HepG2 (cell line): Measurements from ENCODE around the gene BRAF. TPM values are rescaled to one million over a fixed set of nuclear protein-coding genes. Genes with fewer than 3 reads are reported as not detected.

ENCODE experiments used
- ADNP ChIP-seq: sonication (generic); formaldehyde crosslinking; IDR thresholded peaks from 2 replicates; pipeline ENCODE4 v1.4.0; 2020; ENCODE audit warnings: missing genetic modification reagents
- AHR ChIP-seq: IDR thresholded peaks from 2 replicates; pipeline ENCODE4 v1.6.1; 2018; ENCODE audit warnings: missing genetic modification reagents, missing compliant biosample characterization
- ATF7 ChIP-seq, 2 experiments: fragments of 450-650 bp in 1 of 2; sonication (generic) in 1 of 2; formaldehyde crosslinking in 1 of 2; IDR thresholded peaks; 2 replicates each; pipeline versions ENCODE4 v1.4.0 to v1.6.1; 2016 to 2020; ENCODE audit warnings: antibody characterized with exemption in 1 of 2, mild to moderate bottlenecking in 1 of 2, missing genetic modification reagents in 1 of 2
- ETV6 ChIP-seq: sonication (generic); formaldehyde crosslinking; conservative IDR thresholded peaks from 2 replicates; pipeline ENCODE4 v1.4.0; 2020; ENCODE audit warnings: missing genetic modification reagents
- GABPA ChIP-seq, 2 experiments: IDR thresholded peaks; 2 replicates each; pipeline ENCODE4 v1.6.1; 2011 to 2016; ENCODE audit warnings: low read depth in 2 of 2, low read length in 1 of 2, missing biosample characterization in 1 of 2, missing genetic modification characterization in 1 of 2
- HCFC1 ChIP-seq: fragments of 150-350 bp; IDR thresholded peaks from 2 replicates; pipeline ENCODE4 v1.6.1; 2014; ENCODE audit warnings: low read depth, low read length
- JARID2 ChIP-seq: sonication (generic); formaldehyde crosslinking; IDR thresholded peaks from 2 replicates; pipeline ENCODE4 v1.8.1; 2023; ENCODE audit warnings: missing genetic modification reagents, inconsistent platforms; ENCODE audit not compliant: insufficient replicate concordance
- JUND ChIP-seq: sonication (generic); formaldehyde crosslinking; IDR thresholded peaks from 2 replicates; pipeline ENCODE4 v1.8.0; 2022; ENCODE audit warnings: mild to moderate bottlenecking, missing genetic modification reagents
- KDM3A ChIP-seq: IDR thresholded peaks from 2 replicates; pipeline ENCODE4 v1.6.1; 2018; ENCODE audit warnings: low read depth, missing compliant biosample characterization
- RBM39 ChIP-seq: fragments of 200-400 bp; formaldehyde crosslinking; IDR thresholded peaks from one replicate; pipeline ENCODE4 v1.6.1; 2018; ENCODE audit warnings: antibody characterized with exemption, mild to moderate bottlenecking, low read depth, low read length; ENCODE audit not compliant: poor library complexity, severe bottlenecking
- SP140L ChIP-seq: sonication (generic); formaldehyde crosslinking; IDR thresholded peaks from 2 replicates; pipeline ENCODE4 v1.4.0; 2020; ENCODE audit warnings: missing genetic modification reagents, borderline replicate concordance
- SP5 ChIP-seq: IDR thresholded peaks from 2 replicates; pipeline ENCODE4 v1.6.1; 2016; ENCODE audit warnings: low read depth, borderline replicate concordance
- ZBTB7A ChIP-seq: sonication (generic); formaldehyde crosslinking; IDR thresholded peaks from 2 replicates; pipeline ENCODE4 v1.8.0; 2022; ENCODE audit warnings: mild to moderate bottlenecking, missing genetic modification reagents
- ZKSCAN8 ChIP-seq: IDR thresholded peaks from 2 replicates; pipeline ENCODE4 v1.6.1; 2016; ENCODE audit warnings: borderline replicate concordance, missing genetic modification reagents, missing compliant biosample characterization
- ZNF101 ChIP-seq: sonication (generic); formaldehyde crosslinking; IDR thresholded peaks from 2 replicates; pipeline ENCODE4 v1.4.0; 2020; ENCODE audit warnings: mild to moderate bottlenecking, low read depth, missing genetic modification reagents, borderline replicate concordance
- ZNF3 ChIP-seq: IDR thresholded peaks from 2 replicates; pipeline ENCODE4 v1.7.0; 2017; ENCODE audit warnings: inconsistent platforms
- ZNF331 ChIP-seq: sonication (generic); formaldehyde crosslinking; IDR thresholded peaks from 2 replicates; pipeline ENCODE4 v1.4.0; 2020; ENCODE audit warnings: missing genetic modification reagents
- ZNF34 ChIP-seq: sonication (generic); formaldehyde crosslinking; IDR thresholded peaks from 2 replicates; pipeline ENCODE4 v1.4.0; 2020; ENCODE audit warnings: mild to moderate bottlenecking, missing genetic modification reagents, borderline replicate concordance
- ZNF749 ChIP-seq: sonication (generic); formaldehyde crosslinking; IDR thresholded peaks from 2 replicates; pipeline ENCODE4 v1.8.0; 2022; ENCODE audit warnings: mild to moderate bottlenecking, missing genetic modification reagents, moderate library complexity, borderline replicate concordance
- ZNF75D ChIP-seq: sonication (generic); formaldehyde crosslinking; IDR thresholded peaks from 2 replicates; pipeline ENCODE4 v1.8.1; 2023; ENCODE audit warnings: missing genetic modification reagents, mild to moderate bottlenecking, borderline replicate concordance
- ZNF891 ChIP-seq: sonication (generic); formaldehyde crosslinking; IDR thresholded peaks from 2 replicates; pipeline ENCODE4 v1.5.0; 2020; ENCODE audit warnings: mild to moderate bottlenecking, missing genetic modification reagents
- polyA plus RNA-seq, 8 experiments: library from polyadenylated mRNA; depleted of rRNA in 3 of 8; stranded (reverse) in 7 of 8; unstranded in 1 of 8; fragments of >200 nt; fragmentation: Illumina TruSeq in 4 of 8; extraction: Trizol in 4 of 8; gene quantifications; 2 replicates each; pipeline versions ENCODE4 v1.2.1 to v1.2.3, GENCODE V29; 2011 to 2016; ENCODE audit warnings: low read depth in 4 of 8, missing spikeins in 1 of 8, mixed read lengths in 1 of 8; ENCODE audit not compliant: insufficient read depth in 1 of 8
- total RNA-seq, 5 experiments: library from RNA; depleted of rRNA; stranded (reverse); fragments of >200 nt; fragmentation: Illumina TruSeq; extraction: Trizol; gene quantifications; 2 replicates each; pipeline ENCODE4 v1.2.3, GENCODE V29; 2016; ENCODE audit warnings: low read depth in 1 of 5
- TF ChIP-seq, protein P1 (sequence below): sonication (generic); formaldehyde crosslinking; IDR thresholded peaks from 2 replicates; pipeline ENCODE4 v1.8.0; 2023; ENCODE audit warnings: mild to moderate bottlenecking, missing genetic modification reagents
- TF ChIP-seq, protein P2 (sequence below): sonication (generic); formaldehyde crosslinking; IDR thresholded peaks from 2 replicates; pipeline ENCODE4 v1.4.0; 2020; ENCODE audit warnings: missing genetic modification reagents
- TF ChIP-seq, protein P3 (sequence below): IDR thresholded peaks from 2 replicates; pipeline ENCODE4 v1.6.1; 2018; ENCODE audit warnings: missing genetic modification reagents, mild to moderate bottlenecking, missing compliant biosample characterization
- TF ChIP-seq, protein P4 (sequence below): sonication (generic); formaldehyde crosslinking; IDR thresholded peaks from 2 replicates; pipeline ENCODE4 v1.4.0; 2020; ENCODE audit warnings: low read depth, mild to moderate bottlenecking, missing genetic modification reagents

The BRAF gene
- total and polyA plus RNA-seq, 2 of the 13 experiments (the other 11 are each of a cell fraction or from before 2014, with no cell fraction given) = 12.5 to 13.4 TPM

DNA sequence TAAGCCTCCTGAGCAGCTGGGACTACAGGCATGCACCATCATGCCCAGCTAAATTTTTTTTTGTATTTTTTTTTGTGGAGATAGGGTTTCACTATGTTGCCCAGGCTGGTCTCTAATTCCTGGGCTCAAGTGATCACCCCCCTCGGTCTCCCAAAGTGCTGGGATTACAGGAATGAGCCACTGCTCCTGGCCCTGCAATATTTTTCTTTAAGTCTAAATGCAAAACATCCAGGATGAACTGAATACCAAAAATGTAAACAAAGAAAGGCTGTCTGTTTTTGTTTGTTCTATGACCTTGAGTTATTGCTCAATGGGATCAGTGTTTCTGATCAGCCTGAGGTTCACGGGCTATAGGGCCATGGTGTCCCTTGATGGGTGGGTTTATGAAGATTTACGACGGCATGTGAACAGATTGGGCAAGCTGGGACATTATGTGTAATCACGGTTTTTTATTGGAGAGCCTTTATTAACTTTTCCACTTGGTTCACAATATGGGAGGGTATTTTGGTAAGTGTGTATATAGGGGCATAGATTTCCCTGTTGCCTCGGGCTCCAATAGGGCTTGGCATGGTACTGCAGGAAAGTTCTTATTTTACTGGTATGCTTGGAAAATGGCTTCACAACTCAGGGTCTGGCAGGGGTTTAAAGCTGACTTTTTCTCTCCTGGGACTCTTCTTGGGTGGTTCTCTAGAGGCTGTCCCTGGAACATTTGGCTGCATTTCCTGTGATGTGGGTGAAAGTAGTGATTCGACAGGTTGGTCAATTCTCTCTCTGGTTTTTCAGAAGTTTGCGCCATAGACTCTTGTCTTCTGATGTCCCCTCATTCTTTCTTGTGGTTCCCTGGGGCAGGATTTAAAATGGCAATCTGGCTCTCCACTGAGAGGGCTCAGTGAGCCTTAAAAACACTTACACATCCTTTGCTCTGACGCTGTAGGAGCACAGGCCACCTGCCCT is 48.4 kb upstream of the BRAF start (continued):
- TF ChIP-seq, protein P1, sequence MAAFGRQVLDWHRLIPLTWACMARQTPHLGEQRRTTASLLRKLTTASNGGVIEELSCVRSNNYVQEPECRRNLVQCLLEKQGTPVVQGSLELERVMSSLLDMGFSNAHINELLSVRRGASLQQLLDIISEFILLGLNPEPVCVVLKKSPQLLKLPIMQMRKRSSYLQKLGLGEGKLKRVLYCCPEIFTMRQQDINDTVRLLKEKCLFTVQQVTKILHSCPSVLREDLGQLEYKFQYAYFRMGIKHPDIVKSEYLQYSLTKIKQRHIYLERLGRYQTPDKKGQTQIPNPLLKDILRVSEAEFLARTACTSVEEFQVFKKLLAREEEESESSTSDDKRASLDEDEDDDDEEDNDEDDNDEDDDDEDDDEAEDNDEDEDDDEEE = no peak
- TF ChIP-seq AHR (no peak), ZNF891 (CRISPR knock-in tag) (no peak), GABPA (IDR thresholded peaks at IDR 0.05; ENCODE audit: low read depth, low read length) (no peak), GABPA (CRISPR knock-in tag; IDR thresholded peaks at IDR 0.05; ENCODE audit: low read depth) (no peak), ZBTB7A (no peak), ZNF101 (CRISPR knock-in tag) (no peak), ADNP (CRISPR knock-in tag) (no peak), SP5 (CRISPR knock-in tag) (peak; percentile 59; the same call in 1 of the 2 replicates), ZNF3 (CRISPR knock-in tag) (no peak), JARID2 (no peak), KDM3A (no peak), ZNF34 (CRISPR knock-in tag) (no peak), ETV6 (CRISPR knock-in tag) (no peak), SP140L (CRISPR knock-in tag) (no peak), ZNF749 (CRISPR knock-in tag) (no peak), ATF7 (IDR thresholded peaks at IDR 0.05) (no peak), ATF7 (CRISPR knock-in tag; IDR thresholded peaks at IDR 0.05) (no peak), ZNF331 (CRISPR knock-in tag) (peak; percentile 59; the same call in 1 of the 2 replicates), JUND (no peak), RBM39 (no peak), HCFC1 (no peak), ZNF75D (no peak), ZKSCAN8 (CRISPR knock-in tag) (peak; percentile 90; the same call in 1 of the 2 replicates)
- TF ChIP-seq, protein P2, sequence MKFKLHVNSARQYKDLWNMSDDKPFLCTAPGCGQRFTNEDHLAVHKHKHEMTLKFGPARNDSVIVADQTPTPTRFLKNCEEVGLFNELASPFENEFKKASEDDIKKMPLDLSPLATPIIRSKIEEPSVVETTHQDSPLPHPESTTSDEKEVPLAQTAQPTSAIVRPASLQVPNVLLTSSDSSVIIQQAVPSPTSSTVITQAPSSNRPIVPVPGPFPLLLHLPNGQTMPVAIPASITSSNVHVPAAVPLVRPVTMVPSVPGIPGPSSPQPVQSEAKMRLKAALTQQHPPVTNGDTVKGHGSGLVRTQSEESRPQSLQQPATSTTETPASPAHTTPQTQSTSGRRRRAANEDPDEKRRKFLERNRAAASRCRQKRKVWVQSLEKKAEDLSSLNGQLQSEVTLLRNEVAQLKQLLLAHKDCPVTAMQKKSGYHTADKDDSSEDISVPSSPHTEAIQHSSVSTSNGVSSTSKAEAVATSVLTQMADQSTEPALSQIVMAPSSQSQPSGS (CRISPR knock-in tag) = peak; percentile 62
- TF ChIP-seq, protein P3, sequence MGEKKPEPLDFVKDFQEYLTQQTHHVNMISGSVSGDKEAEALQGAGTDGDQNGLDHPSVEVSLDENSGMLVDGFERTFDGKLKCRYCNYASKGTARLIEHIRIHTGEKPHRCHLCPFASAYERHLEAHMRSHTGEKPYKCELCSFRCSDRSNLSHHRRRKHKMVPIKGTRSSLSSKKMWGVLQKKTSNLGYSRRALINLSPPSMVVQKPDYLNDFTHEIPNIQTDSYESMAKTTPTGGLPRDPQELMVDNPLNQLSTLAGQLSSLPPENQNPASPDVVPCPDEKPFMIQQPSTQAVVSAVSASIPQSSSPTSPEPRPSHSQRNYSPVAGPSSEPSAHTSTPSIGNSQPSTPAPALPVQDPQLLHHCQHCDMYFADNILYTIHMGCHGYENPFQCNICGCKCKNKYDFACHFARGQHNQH (CRISPR knock-in tag) = 0 out of 2 replicates have a peak, but pooled peaks have one; percentile 41
- TF ChIP-seq, protein P4, sequence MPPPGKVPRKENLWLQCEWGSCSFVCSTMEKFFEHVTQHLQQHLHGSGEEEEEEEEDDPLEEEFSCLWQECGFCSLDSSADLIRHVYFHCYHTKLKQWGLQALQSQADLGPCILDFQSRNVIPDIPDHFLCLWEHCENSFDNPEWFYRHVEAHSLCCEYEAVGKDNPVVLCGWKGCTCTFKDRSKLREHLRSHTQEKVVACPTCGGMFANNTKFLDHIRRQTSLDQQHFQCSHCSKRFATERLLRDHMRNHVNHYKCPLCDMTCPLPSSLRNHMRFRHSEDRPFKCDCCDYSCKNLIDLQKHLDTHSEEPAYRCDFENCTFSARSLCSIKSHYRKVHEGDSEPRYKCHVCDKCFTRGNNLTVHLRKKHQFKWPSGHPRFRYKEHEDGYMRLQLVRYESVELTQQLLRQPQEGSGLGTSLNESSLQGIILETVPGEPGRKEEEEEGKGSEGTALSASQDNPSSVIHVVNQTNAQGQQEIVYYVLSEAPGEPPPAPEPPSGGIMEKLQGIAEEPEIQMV (CRISPR knock-in tag) = no peak
